Raji (cell line): ENCODE measurements around the gene HAP1.

ENCODE experiments used
- POLR2A ChIP-seq: IDR thresholded peaks from 2 replicates; pipeline ENCODE4 v1.6.1; 2011; ENCODE audit warnings: low read depth, low read length, control low read depth; ENCODE audit not compliant: insufficient read depth

Gene HAP1

DNA sequence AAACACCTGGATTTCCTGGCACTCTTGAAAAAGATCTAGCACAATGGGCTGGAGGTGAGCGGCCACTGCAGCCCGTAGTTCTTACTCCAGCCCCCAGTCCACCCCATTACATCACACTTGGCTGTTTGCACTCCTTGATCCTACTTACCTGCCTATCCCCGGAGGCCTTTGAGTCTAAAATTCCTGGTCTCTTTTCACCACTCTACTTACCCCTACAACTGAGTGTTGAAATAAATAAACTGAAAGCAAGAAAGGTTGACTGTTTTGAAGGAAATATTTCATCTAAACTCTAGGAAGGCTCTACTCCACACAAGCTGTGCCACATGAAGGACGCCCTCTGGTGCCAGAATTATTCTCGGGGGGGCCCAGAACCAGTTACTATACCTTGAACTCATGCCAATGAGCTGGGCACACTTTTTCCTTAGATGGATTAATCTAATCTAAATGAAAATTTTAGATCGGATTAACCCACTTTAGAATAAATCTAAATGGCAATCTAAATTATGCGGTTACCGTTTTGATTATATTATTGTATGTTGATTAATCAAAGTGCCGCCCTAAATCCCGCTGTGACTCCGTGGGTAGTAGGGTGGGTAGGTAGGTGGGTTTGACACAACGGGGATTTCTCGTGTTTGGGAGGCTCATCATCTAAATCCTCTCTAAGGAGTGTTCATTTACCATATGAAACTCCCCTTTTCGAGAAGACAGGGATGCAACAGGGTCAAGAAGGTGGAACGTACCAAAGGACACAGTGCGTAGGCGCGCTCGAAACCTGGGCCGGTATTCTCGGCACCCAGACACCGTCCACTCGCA lies 46.4 kb downstream of the HAP1 start:
- peak; percentile 92 for TF ChIP-seq POLR2A

DNA sequence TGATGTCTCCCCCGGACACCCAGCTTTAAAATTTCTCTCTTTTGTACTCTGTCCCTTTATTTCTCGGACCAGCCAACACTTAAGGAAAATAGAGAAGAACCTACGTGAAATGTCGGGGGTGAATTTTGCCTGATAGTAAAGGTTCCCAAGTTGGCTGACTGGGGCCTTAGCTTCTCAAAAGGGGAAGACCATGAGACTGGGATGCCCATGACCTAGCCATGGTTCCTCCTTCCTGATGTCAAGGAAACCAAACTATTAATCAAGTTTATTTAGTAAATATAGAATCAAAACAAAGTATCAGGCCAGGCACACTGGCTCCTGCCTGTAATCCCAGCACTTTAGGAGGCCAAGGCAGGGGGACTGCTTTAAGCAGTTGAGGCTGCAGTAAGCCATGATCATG lies 48.2 kb downstream of the HAP1 start:
- TF ChIP-seq POLR2A: no peak

DNA sequence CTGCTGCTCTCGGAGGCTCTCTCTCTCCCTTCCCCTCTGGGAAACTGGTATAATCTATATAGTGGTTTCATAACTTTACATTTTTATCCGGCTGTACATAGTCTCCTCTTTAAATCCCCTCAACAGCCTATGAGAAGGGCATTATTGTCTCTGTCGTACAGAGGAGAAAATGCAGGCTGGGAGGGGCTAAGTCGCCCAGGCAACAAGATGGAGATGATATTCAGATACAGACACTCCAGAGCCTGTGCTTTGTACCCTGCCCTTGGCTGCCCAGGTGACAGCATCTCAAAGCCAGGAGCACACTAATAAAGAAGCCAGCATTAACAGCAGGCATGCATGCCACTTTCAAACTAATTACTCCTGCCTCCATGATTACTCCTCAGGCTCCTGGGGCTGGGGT lies 50.4 kb downstream of the HAP1 start:
- TF ChIP-seq POLR2A: no peak

DNA sequence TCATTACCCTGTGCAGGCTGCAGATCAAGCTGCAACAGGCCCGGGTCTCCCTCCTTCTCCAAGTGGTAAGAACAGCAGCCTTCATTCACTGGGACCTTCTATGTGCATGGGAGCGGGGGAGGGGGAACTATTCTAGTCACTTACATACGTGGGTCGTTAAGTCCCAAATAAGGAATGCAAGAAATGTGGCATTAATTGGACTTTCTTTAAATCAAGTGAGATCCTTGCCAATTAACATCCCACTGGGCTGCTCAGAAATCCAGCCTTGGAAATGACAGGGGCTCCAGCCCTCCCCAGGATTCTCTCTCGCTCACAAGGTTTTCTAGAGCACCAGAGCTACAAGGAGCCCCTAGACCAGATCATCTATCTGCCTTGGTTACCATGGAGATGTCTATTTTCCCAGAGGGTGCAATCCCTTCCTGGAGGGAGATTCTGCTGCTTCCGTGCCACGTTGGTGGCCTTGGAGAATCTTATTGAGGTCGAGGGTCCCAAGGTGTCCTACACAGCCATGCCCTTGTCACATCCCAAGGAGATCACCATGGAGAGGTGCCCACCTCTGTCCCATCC lies 50.9 kb downstream of the HAP1 start:
- TF ChIP-seq POLR2A: no peak

DNA sequence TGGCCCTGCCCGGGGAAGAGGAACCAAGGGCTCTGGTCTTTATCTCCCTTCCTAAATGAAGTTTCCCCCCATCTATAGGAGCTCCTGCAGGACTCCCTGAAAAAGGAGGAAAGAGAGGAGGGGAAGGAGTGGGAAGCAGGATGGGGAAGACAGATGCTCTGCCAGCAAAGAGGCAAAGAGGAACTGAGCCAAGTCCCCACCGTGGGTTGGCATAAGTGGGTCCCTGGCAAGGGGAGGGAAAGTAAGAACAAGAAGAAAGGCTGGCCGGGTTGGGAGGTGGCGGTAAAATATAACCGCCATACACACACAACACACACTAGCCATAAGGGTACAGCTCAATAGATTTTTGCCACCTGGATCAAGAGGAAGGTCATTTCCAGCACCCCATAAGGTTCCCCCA lies 51.8 kb downstream of the HAP1 start:
- TF ChIP-seq POLR2A: no peak

DNA sequence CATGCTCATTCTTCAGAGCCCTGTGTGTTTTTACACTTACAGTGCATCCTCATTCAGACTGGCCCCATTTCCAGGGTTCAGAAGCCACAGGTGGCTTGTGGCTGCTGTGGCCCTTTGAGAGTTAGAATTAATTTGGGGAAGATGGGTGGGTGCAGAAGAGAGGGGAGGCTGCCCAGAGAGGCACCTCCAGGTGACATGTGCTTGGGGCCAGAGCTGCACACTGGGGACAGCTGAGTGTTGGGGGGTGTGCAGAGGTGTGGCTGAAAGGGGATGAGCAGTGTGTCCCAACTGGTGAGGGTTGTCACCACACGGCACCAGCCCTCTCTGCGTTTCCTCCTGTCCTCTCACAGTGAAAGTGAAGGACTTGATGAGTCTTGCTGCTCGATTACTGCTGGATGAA lies 52.7 kb downstream of the HAP1 start:
- TF ChIP-seq POLR2A: no peak

DNA sequence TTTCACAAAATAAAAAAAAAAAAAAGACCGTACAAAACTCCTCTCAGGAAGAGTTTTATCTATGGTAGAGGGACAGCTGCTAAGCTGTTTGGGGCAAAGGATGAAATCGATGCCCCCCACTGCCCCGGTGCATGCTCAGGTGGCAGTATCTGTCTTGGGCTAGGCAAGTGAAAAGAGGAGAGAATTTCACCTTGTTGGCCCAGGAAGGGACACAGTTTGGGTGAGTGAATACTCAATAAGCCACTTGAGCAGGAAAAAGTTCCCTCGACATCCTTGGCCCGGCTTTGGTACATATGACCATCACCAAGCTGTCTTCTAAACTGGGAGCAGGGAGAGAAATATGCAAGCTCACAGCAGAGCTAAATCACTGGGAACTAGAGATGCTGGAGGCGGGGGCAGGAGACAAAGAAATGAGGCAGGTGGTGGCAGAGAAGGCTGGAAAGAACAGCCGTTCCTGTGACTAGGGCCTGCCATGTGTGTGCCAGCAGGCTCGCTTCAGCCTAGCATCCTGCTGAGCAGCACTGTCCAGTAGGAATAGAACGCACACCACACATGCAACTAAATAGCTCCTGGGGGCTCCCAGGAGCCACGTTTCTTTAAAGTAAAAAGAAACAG lies 53.9 kb downstream of the HAP1 start:
- no peak for TF ChIP-seq POLR2A

DNA sequence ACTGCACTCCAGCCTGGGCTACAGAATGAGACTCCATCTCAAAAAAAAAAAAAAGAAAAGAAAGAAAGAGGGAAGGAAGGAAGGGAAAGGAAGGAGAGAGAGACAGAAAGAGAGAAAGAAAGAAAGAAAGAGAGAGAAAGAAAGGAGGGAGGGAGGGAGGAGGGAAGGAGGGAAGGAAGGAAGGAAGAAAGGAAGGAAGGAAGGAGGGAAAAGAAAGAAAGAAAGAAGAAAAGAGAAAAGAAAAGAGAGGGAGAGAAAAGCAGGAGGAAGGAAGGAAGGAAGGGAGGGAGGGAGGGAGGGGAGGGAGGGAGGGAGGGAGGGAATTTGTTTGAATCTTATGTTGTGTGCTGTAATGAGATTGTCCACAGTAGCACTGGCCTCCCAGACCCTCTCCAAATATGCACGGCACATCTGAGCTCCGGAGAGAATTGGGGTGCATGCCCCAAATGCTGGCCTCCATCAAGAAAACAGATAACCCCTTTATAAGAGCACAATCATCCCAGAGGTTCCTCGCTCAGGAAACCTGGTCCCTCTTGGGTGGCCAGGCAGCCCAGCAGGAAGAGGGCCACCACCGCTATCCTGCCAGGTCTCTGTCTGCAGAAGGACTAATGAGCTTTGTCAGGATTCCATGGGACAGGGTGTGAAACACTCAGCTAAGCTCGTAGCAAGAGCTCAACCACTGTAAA lies 54.6 kb downstream of the HAP1 start:
- TF ChIP-seq POLR2A: no peak

DNA sequence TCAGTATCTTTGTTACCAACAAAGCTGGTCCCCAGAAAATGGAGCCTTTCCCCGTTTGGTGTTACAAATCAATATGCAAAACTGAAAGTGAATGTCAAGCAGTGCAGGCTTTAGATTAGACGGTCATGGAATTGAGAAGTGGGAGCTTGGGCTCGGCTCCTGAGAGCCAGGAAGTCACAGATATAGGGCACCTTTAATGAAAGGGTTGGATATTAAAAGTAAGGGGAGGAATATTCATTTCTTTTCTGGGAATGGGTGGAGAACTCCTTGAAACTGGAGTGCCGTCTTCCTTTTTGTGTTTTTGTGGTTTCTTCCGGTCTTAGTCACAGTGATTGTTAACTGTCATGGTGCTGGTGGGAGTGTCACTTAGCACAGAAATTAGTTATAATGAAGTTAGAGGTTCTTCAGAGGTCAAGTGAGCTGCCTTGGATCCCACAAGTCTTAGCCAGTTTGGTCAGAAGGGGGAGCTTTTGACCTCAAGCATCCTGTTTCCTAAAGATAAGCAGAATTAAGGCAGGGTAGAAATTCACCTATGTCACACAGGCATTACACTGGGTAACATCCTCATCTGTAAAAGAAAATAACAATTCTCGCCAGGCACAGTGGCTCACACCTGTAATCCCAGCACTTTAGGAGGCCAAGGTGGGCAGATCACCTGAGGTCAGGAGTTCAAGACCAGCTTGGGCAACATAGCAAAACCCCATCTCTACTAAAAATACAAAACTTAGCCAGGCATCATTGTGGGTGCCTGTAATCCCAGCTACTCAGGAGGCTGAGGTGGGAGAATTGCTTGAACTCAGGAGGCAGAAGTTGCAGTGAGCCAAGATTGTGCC lies 55.3 kb downstream of the HAP1 start:
- TF ChIP-seq POLR2A: no peak

DNA sequence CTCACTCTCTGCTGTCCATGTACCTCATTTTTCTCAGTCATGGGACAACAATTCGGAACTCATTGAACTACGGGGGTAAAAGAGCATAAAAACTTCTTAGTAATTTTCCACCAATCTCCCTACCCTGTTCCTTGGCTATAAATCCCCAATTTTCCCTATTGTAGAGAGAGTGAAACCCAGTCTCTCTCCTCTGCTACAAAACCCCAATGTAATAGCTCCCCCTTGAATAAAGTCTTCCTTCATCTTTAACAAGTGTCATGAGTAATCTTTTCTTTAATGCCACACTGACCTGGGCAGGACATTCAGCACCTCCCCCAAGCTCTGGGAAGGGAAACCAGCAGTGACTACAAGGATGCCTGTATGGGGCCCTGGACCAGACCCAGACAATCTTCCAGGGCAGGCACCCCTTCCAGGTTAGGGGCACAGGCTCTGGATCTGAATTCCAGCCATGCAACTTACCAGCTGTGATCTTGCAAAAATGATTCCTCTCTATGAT lies 56.0 kb downstream of the HAP1 start:
- TF ChIP-seq POLR2A: peak; percentile 84

DNA sequence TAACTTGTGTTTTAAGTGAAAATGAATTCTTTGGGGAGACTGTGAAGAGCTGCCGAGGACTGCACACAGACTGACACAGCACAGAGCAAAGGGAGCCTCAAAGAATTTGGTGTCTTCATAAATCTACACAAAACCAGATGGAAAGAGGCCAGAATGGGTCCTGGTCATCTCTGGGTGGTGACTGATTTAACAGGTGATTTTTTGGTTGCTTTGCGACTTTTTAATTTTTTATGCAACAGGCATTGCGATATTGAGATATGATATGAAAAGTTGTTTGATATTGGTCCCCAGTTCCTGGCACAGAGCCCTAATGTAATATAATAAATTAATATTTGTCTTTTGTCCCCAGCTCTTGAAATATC lies 58.4 kb downstream of the HAP1 start:
- no peak for TF ChIP-seq POLR2A
